GM06990 (cell line): ENCODE data around the gene RTL10.

ENCODE experiments used
- DNase-seq: peaks from one replicate; pipeline ENCODE4 v3.0.0-alpha.2; 2011; ENCODE audit not compliant: insufficient read length; ENCODE audit errors: extremely low read depth
- H3K27me3 ChIP-seq: replicated peaks from 2 replicates; pipeline ENCODE4 v1.6.0; 2011; ENCODE audit warnings: low read length; ENCODE audit not compliant: control insufficient read depth, insufficient read depth
- H3K36me3 ChIP-seq: 2 replicates; pipeline ENCODE4 v1.5.1; 2011; ENCODE audit warnings: low read length; ENCODE audit not compliant: control insufficient read depth, insufficient read depth
- H3K4me3 ChIP-seq: replicated peaks from 2 replicates; pipeline ENCODE4 v1.5.1; 2011; ENCODE audit warnings: low read depth, mild to moderate bottlenecking, control low read depth, low read length
- TF ChIP-seq, protein P1 (sequence below): IDR thresholded peaks from 2 replicates; pipeline ENCODE4 v1.5.1; 2011; ENCODE audit warnings: low read length, control low read depth, mild to moderate bottlenecking, inconsistent platforms; ENCODE audit not compliant: insufficient read depth, poor library complexity, severe bottlenecking

Gene RTL10, protein sequence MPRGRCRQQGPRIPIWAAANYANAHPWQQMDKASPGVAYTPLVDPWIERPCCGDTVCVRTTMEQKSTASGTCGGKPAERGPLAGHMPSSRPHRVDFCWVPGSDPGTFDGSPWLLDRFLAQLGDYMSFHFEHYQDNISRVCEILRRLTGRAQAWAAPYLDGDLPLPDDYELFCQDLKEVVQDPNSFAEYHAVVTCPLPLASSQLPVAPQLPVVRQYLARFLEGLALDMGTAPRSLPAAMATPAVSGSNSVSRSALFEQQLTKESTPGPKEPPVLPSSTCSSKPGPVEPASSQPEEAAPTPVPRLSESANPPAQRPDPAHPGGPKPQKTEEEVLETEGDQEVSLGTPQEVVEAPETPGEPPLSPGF

DNA sequence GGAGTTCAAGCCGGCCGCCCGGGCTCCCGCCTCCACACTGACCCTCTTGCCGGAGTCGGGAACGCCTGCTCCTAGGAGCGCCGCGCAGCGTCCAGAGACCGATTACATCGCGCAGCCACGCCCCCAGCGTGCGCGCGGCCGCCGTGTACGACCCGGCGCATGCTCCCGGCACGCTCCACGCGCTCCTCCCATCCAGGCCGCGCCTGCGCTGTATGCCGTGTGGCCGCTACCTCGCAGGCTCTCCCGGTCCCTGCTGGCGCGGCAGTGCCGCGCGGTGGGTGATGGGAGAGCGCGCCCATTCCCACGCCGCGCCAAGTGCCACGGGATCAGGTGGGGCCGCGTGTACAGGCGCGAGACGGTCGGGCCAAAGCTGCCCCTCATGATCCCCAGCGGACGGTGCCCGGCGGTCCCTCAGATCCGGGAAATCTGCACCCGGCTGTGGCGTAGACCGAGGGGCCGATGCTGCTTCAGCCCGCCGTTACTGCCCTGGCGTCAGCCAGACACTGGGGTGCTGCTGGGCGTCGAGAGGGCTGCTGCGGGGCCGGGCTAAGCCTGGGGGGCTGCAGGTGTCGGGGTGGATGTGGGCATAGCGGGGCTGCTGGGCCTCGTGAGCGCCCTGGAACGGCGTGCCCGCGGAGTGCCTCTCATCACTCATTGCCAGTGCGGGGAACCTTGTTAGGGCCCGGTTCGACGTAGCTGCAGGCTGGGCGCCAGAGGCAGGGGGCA lies at the start of gene RTL10, which contains the start of gene GNB1L:
RTL10 (minus strand) TSS at position 97 of the 726 bp plus-strand sequence. CDS start 2,613 bp downstream, outside the sequence.
GNB1L (minus strand) TSS at position 97 of the 726 bp plus-strand sequence. CDS start 33,519 bp downstream, outside the sequence.
- Histone ChIP-seq H3K4me3 (peak within 1 kb of the TSS; percentile 98), H3K27me3 (no peaks in the 10 kb centered on the region), H3K36me3 (peaks cover 16% of the 10 kb centered on the region)
- peak; percentile 99 for DNase-seq
- TF ChIP-seq, protein P1, sequence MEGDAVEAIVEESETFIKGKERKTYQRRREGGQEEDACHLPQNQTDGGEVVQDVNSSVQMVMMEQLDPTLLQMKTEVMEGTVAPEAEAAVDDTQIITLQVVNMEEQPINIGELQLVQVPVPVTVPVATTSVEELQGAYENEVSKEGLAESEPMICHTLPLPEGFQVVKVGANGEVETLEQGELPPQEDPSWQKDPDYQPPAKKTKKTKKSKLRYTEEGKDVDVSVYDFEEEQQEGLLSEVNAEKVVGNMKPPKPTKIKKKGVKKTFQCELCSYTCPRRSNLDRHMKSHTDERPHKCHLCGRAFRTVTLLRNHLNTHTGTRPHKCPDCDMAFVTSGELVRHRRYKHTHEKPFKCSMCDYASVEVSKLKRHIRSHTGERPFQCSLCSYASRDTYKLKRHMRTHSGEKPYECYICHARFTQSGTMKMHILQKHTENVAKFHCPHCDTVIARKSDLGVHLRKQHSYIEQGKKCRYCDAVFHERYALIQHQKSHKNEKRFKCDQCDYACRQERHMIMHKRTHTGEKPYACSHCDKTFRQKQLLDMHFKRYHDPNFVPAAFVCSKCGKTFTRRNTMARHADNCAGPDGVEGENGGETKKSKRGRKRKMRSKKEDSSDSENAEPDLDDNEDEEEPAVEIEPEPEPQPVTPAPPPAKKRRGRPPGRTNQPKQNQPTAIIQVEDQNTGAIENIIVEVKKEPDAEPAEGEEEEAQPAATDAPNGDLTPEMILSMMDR, result no peak

DNA sequence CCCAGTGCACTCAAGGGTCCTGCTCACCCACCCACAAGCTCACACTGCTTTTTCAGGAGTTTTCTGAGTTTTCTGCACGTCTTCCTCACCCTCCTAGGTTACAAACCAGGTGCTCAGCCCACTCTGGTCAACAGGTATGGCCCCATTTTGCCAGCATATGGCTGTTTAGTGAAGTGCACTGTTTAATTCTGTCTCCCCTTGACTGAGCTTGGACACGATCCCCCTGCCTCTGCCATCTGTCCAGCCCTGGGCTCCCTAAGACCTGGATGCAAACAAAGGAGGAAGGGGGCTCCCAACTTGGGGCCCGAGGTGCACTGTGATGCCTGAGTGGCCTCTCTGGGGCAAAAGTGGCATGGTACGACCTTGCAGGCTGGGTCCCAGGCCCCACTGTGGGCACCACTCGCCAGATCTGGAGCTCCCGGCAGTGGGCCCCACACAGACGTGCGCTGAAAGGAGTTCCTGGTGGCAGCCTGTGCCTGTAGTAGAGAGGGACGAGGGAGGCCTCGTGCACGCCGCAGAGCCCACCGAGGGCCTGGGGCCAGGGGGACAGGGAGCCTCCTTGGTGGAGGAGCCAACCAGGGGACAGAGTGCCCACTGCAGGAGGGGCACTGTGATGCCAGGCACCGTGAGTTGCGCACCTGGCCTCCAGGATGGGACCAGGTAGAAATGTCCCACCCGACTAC lies 49.6 kb upstream of the RTL10 start:
- Histone ChIP-seq H3K27me3 (no peaks in the 10 kb centered on the region), H3K4me3 (no peak overlapping the region), H3K36me3 (no peaks in the 10 kb centered on the region)
- no peak for DNase-seq
- TF ChIP-seq, protein P1, result no peak

DNA sequence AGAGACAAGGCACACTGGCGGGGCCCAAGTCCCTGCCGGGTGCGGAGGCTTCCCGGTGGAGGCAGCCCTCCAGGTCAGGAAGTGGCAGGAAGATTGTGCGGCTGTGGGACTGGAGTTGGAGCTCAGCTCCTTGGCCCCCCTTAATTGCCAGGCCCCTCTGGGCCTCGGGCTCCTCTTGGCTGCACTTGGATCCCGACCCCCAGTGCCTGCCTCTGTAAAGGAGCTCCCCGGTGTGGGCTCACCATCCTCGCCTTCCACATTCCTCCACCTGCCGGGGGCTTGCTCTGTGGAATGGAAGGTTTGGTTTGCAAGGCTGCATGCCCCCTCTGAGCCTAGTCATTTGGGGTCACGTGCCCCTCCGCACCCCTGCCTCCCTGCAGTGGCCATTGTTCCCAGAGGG lies 48.8 kb upstream of the RTL10 start:
- TF ChIP-seq, protein P1, result no peak
- Histone ChIP-seq H3K4me3 (no peak overlapping the region), H3K36me3 (no peaks in the 10 kb centered on the region), H3K27me3 (no peaks in the 10 kb centered on the region)
- no peak for DNase-seq

- no peak overlapping the region for H3K4me3 ChIP-seq
- TF ChIP-seq, protein P1, result no peak
Observed at GRCh38 chr22:19903031-19903430, 48.4 kb upstream of the RTL10 start.

GRCh38 chr22:19902245-19902715 lies 47.6 kb upstream of the RTL10 start:
- Histone ChIP-seq H3K27me3 (no peaks in the 10 kb centered on the region), H3K4me3 (no peak overlapping the region), H3K36me3 (no peaks in the 10 kb centered on the region; the same call in 1 of the 2 replicates)
- no peak for DNase-seq
- TF ChIP-seq, protein P1, result no peak

More at GRCh38 chr22:19903031-19903430, 48.4 kb upstream of the RTL10 start:
- no peaks in the 10 kb centered on the region; the same call in 1 of the 2 replicates for H3K36me3 ChIP-seq
- DNase-seq, result no peak
- H3K27me3 ChIP-seq, result no peaks in the 10 kb centered on the region
